IMR-90 (cell line): ENCODE data around the gene SORL1. TPM values are rescaled to one million over a fixed set of nuclear protein-coding genes. Genes with fewer than 3 reads are reported as not detected.

Experiments used
- ATAC-seq: fragments of 200-7000 bp; cut with Tn5 transposase; 2 replicates; pipeline ENCODE4 v1.9.1; 2020; ENCODE audit warnings: low read depth, mild to moderate bottlenecking, moderate library complexity
- BruUV-seq: library from RNA; stranded (reverse); fragments of 400-500 nt; replicated peaks from 2 replicates; lab custom pipeline; 2021; lab: Mats Ljungman, UMichigan
- CTCF ChIA-PET: fragments of 300-600 bp; formaldehyde crosslinking; extraction: SDS; loops from one replicate; lab custom pipeline; 2021; ENCODE audit warnings: antibody characterized with exemption; lab: Yijun Ruan, JAX
- POLR2A ChIA-PET: fragments of 300-600 bp; sonication (Branson Sonifier 250); formaldehyde crosslinking; loops from one replicate; lab custom pipeline; 2022; ENCODE audit warnings: antibody characterized with exemption; ENCODE audit not compliant: unreplicated experiment; lab: Charles Lee
- DNase-seq: peaks from one replicate; pipeline ENCODE4 v3.0.0; 2013
- H2AFZ ChIP-seq: replicated peaks from 2 replicates; pipeline ENCODE3; 2013; ENCODE audit warnings: low read length, mild to moderate bottlenecking; ENCODE audit not compliant: poor library complexity
- H2AK5ac ChIP-seq: 2 replicates; pipeline ENCODE4 v1.6.1; 2013; ENCODE audit warnings: low read depth, low read length, inconsistent platforms
- H2AK9ac ChIP-seq: replicated peaks from 2 replicates; pipeline ENCODE3; 2013; ENCODE audit warnings: mild to moderate bottlenecking, low read depth, low read length, moderate library complexity; ENCODE audit not compliant: poor library complexity
- H2BK120ac ChIP-seq: 2 replicates; pipeline ENCODE4 v1.6.1; 2013; ENCODE audit warnings: low read depth, low read length, inconsistent platforms
- H2BK15ac ChIP-seq: 3 replicates; pipeline ENCODE4 v1.6.1; 2013; ENCODE audit warnings: low read depth, low read length, inconsistent platforms
- H2BK20ac ChIP-seq: 2 replicates; pipeline ENCODE4 v1.6.1; 2013; ENCODE audit warnings: low read depth, mild to moderate bottlenecking, inconsistent platforms, low read length, moderate library complexity
- H2BK5ac ChIP-seq: 2 replicates; pipeline ENCODE4 v1.6.1; 2013; ENCODE audit warnings: mild to moderate bottlenecking, low read depth, low read length, inconsistent platforms; ENCODE audit not compliant: poor library complexity, severe bottlenecking
- H3K14ac ChIP-seq: replicated peaks from 2 replicates; pipeline ENCODE4 v1.6.1; 2013; ENCODE audit warnings: low read depth, low read length, inconsistent platforms
- H3K18ac ChIP-seq: 2 replicates; pipeline ENCODE4 v1.6.1; 2013; ENCODE audit warnings: low read depth, low read length, control low read depth
- H3K23ac ChIP-seq: 2 replicates; pipeline ENCODE4 v1.6.1; 2013; ENCODE audit warnings: low read depth, low read length, inconsistent platforms
- H3K27ac ChIP-seq: 2 replicates; pipeline ENCODE4 v1.5.1; 2013; ENCODE audit warnings: mild to moderate bottlenecking, control low read depth, low read length; ENCODE audit not compliant: insufficient read depth
- H3K27me3 ChIP-seq: 2 replicates; pipeline ENCODE4 v1.6.1; 2013; ENCODE audit warnings: low read length; ENCODE audit not compliant: control insufficient read depth, insufficient read depth
- H3K36me3 ChIP-seq: 2 replicates; pipeline ENCODE4 v1.6.1; 2013; ENCODE audit warnings: low read length, mixed read lengths; ENCODE audit not compliant: control insufficient read depth, insufficient read depth
- H3K4ac ChIP-seq: 2 replicates; pipeline ENCODE4 v1.6.1; 2013; ENCODE audit warnings: low read depth, low read length, inconsistent platforms
- H3K4me1 ChIP-seq: 2 replicates; pipeline ENCODE4 v1.6.1; 2013; ENCODE audit warnings: low read length, mixed read lengths; ENCODE audit not compliant: control insufficient read depth, insufficient read depth
- H3K4me2 ChIP-seq: 2 replicates; pipeline ENCODE4 v1.6.1; 2013; ENCODE audit warnings: low read depth, mild to moderate bottlenecking, control low read depth, low read length, moderate library complexity
- H3K4me3 ChIP-seq: 2 replicates; pipeline ENCODE4 v1.5.1; 2013; ENCODE audit warnings: low read depth, mild to moderate bottlenecking, control low read depth, low read length, moderate library complexity; ENCODE audit not compliant: insufficient read depth
- H3K56ac ChIP-seq: 2 replicates; pipeline ENCODE4 v1.6.1; 2013; ENCODE audit warnings: low read length, inconsistent platforms; ENCODE audit not compliant: insufficient read depth; ENCODE audit errors: extremely low read depth
- H3K79me1 ChIP-seq, 2 experiments: 2 replicates each; pipeline ENCODE4 v1.6.1; 2013; ENCODE audit warnings: low read length in 2 of 2, inconsistent platforms in 1 of 2, low read depth in 1 of 2
- H3K9ac ChIP-seq: 2 replicates; pipeline ENCODE4 v1.6.1; 2013; ENCODE audit warnings: low read depth, low read length, control low read depth
- H3K9me1 ChIP-seq: 2 replicates; pipeline ENCODE4 v1.6.1; 2013; ENCODE audit warnings: low read length, inconsistent platforms; ENCODE audit not compliant: insufficient read depth
- H3K9me3 ChIP-seq: 2 replicates; pipeline ENCODE4 v1.6.1; 2013; ENCODE audit warnings: low read length; ENCODE audit not compliant: control insufficient read depth, insufficient read depth
- H4K20me1 ChIP-seq: 2 replicates; pipeline ENCODE4 v1.6.1; 2013; ENCODE audit warnings: low read length, inconsistent platforms; ENCODE audit not compliant: insufficient read depth
- H4K5ac ChIP-seq: 2 replicates; pipeline ENCODE4 v1.6.1; 2013; ENCODE audit warnings: mild to moderate bottlenecking, low read depth, low read length, control low read depth
- H4K8ac ChIP-seq, 2 experiments: 2 replicates each; pipeline ENCODE4 v1.6.1; 2013; ENCODE audit warnings: low read depth in 2 of 2, low read length in 2 of 2, control low read depth in 1 of 2, inconsistent platforms in 1 of 2
- H4K91ac ChIP-seq: 2 replicates; pipeline ENCODE4 v1.6.1; 2013; ENCODE audit warnings: low read depth, low read length, inconsistent platforms; ENCODE audit not compliant: insufficient read depth
- CEBPB ChIP-seq: IDR thresholded peaks from 2 replicates; pipeline ENCODE4 v1.6.1; 2012; ENCODE audit warnings: low read depth, low read length, improper control_type of control experiment
- WGBS, 2 experiments: methylation state at CpG; one replicate each; pipeline versions ENCODE4 v1.1.5 to v1.1.7; 2013; ENCODE audit warnings: missing lambda C conversion rate in 2 of 2; ENCODE audit not compliant: insufficient read length in 1 of 2; ENCODE audit errors: extremely low coverage in 2 of 2; 5-methylcytosine and 5-hydroxymethylcytosine counted together
- dilution Hi-C: fragments of 300-500 bp; cut with HindIII; formaldehyde crosslinking; loops from one replicate; pipeline ENCODE4 v1.14.3; 2018; ENCODE audit warnings: low sequenced_read_pairs; ENCODE audit not compliant: unreplicated experiment
- in situ Hi-C: fragments of 300-500 bp; cut with MboI; formaldehyde crosslinking; loops from 3 replicates; pipeline ENCODE4 v1.14.3; 2019; ENCODE audit warnings: low sequenced_read_pairs, inconsistent platforms, mixed read lengths
- intact Hi-C: fragments of 100-400 bp; cut with micrococcal nuclease; formaldehyde crosslinking; loops from 2 replicates; pipeline ENCODE4 v1.10.0; 2022
- polyA plus RNA-seq, 3 experiments: library from polyadenylated mRNA; depleted of rRNA; stranded (reverse); fragments of >200 nt; gene quantifications; 2 replicates each; pipeline ENCODE4 v1.2.3, GENCODE V29; 2012; ENCODE audit warnings: low replicate concordance in 1 of 3
- total RNA-seq: library from RNA; depleted of rRNA; stranded (reverse); fragments of >200 nt; gene quantifications from 2 replicates; pipeline ENCODE4 v1.2.3, GENCODE V29; 2012
- TF ChIP-seq, protein P1 (sequence below): conservative IDR thresholded peaks from 2 replicates; pipeline ENCODE4 v1.5.1; 2012; ENCODE audit warnings: mild to moderate bottlenecking, low read depth, low read length, improper control_type of control experiment

The SORL1 gene
- total and polyA plus RNA-seq, 2 of the 4 experiments (the other 2 are of a cell fraction), result 1.0 to 2.0 TPM

DNA sequence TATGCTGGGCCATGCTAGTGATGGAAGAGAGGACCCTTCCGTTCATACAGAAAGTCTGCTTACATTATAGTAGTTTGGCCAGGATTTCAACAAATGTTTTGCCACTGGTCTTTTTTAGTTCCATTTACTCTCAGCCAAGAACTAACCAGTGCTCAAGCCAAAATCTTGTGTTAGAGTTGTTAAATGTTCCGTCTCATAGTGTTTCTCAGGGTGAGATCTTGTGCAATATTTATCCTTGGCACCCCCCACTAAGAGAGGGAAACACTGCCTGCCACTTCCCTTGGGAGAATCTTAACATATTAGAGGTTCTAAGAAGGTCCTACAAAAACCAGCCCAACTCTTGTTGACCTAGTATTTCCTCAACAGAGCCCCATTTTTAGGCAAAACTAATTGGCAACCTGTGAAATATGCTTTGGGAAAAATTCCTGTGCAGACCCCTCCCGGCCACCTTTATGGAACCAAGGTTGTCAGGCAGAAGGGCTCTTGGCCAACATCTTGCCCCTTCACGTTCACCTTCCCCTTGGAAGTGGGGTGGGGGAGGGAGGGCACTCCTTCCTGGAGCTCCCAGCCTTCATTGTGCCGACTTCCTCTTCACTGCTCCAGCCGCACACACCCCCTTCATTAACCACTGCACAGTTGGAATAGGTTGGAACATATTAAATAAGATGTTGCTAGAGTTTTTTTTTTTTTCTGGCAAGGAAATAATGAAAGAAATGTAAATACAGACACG, 173.8 kb downstream of the SORL1 start:
- ChIA-PET CTCF (interaction anchor here (1.5 kb wide), 1 partner anchor 10 kb away, joined by 6 read pairs; no protein-coding TSS in a partner anchor), POLR2A (no interaction called here)
- Histone ChIP-seq H3K79me1 (no peaks in the 10 kb centered on the region), H4K91ac (no peak overlapping the region), H2AK9ac (no peak overlapping the region), H3K18ac (no peak overlapping the region), H2AFZ (no peak overlapping the region), H2BK20ac (no peak overlapping the region), H3K9me3 (no peaks in the 10 kb centered on the region), H2BK5ac (no peak overlapping the region), H3K23ac (no peak overlapping the region), H3K56ac (no peak overlapping the region), H3K27ac (no peak overlapping the region), H4K20me1 (no peaks in the 10 kb centered on the region), H3K14ac (no peak overlapping the region), H3K36me3 (peaks cover 2% of the 10 kb centered on the region; the same call in 1 of the 2 replicates), H3K4me1 (peaks cover 3% of the 10 kb centered on the region; the same call in 1 of the 2 replicates), H4K5ac (no peak overlapping the region), H3K4me3 (no peak overlapping the region), H3K9me1 (0 out of 2 replicates have a peak, but pooled peaks cover 4% of the 10 kb centered on the region), H3K27me3 (no peaks in the 10 kb centered on the region), H2BK15ac (no peak overlapping the region; the same call in 2 of the 3 replicates), H3K9ac (no peak overlapping the region), H2AK5ac (no peak overlapping the region; the same call in 1 of the 2 replicates), H3K4me2 (no peak overlapping the region), H4K8ac (no peak overlapping the region), H2BK120ac (no peak overlapping the region; the same call in 1 of the 2 replicates), H3K4ac (no peak overlapping the region; the same call in 1 of the 2 replicates)
- BruUV-seq, result no TSS peak
- no CpG with 5 or more reads among the region's 7 CpGs for WGBS, 2 experiments
- no peak for DNase-seq
- intact Hi-C loops (no loop called here), dilution Hi-C loops (no loop called here), in situ Hi-C loops (no loop called here)
- no peak for ATAC-seq
- TF ChIP-seq CEBPB, result peak; percentile 36
- TF ChIP-seq, protein P1, sequence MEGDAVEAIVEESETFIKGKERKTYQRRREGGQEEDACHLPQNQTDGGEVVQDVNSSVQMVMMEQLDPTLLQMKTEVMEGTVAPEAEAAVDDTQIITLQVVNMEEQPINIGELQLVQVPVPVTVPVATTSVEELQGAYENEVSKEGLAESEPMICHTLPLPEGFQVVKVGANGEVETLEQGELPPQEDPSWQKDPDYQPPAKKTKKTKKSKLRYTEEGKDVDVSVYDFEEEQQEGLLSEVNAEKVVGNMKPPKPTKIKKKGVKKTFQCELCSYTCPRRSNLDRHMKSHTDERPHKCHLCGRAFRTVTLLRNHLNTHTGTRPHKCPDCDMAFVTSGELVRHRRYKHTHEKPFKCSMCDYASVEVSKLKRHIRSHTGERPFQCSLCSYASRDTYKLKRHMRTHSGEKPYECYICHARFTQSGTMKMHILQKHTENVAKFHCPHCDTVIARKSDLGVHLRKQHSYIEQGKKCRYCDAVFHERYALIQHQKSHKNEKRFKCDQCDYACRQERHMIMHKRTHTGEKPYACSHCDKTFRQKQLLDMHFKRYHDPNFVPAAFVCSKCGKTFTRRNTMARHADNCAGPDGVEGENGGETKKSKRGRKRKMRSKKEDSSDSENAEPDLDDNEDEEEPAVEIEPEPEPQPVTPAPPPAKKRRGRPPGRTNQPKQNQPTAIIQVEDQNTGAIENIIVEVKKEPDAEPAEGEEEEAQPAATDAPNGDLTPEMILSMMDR, result no peak
